SH-SY5Y (cell line): ENCODE data around the gene ZBP1.

ENCODE experiments used
- GATA2 ChIP-seq: IDR thresholded peaks from 2 replicates; pipeline ENCODE4 v1.6.1; 2011; ENCODE audit warnings: mild to moderate bottlenecking, low read depth, low read length
- GATA3 ChIP-seq: IDR thresholded peaks from 2 replicates; pipeline ENCODE4 v1.6.1; 2011; ENCODE audit warnings: low read depth, mild to moderate bottlenecking, low read length, moderate library complexity

The ZBP1 gene

DNA sequence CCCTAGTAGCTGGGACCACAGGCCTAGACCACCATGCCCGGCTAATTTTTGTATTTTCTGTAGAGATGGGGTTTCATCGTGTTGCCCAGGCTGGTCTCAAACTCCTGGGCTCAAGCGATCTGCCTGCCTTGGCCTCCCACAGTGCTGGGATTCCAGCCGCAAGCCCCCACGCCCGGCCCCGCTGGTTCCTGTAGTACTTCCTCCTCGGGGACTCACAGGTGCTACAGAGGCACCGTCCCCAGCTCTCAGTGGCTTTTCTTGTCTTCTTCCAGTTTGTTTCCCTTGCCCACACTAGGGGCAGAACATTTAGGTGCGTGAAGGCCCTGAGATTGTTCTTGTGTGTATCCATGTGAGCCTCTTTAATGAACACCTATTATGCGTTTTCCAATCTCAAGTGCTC lies 773 bp upstream of the ZBP1 start:
- no peak for TF ChIP-seq GATA2
- no peak for TF ChIP-seq GATA3

DNA sequence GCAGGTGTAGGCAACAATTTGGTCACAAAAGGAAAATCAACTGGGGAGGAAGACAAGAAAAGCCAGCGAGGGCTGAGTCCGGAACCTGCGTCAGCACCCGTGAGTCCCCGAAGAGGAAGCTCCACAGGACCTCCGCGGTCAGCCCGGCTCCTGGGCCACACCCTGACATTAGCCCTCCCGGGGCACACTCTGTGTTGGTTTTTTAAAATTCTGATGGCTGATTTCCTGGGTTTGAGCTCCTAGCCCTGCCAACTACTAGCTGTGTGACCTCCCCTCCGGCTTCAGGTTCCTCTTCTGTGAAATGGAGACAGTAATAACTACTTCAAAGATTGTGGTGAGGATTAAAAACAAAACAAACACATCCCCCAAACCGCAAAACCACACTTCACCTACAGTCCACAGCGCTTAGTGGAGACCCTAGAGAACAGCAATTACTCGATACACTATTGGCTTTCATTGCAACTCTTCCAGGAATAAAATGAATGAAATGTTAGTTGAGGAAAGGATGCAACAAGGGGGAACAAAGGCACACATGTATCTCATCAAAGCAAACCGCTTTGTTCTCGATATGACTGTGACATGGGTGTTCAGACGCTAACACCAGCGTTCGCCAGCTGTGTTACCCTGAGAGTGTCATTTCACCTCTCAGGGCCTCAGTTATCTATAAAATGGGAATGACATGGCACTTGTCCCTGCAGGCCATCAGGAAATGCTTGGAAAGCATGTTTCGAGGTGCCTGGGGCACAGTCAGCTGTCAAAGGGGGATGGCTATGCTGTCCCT lies 985 bp downstream of the ZBP1 start:
- no peak for TF ChIP-seq GATA2
- TF ChIP-seq GATA3: no peak

DNA sequence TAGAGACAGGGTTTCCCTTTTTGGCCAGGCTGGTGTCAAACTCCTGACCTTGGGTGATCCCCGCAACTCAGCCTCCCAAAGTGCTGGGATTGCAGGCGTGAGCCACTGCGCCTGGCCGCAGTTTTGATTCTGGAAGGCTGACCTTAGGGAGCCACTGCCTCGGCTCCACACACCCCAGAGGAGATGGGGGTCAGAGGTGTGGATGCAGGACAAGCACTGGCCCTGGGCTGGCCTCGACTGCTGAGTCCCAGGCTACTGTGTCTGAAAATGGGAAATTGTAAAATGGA lies 1.5 kb downstream of the ZBP1 start:
- no peak for TF ChIP-seq GATA3

DNA sequence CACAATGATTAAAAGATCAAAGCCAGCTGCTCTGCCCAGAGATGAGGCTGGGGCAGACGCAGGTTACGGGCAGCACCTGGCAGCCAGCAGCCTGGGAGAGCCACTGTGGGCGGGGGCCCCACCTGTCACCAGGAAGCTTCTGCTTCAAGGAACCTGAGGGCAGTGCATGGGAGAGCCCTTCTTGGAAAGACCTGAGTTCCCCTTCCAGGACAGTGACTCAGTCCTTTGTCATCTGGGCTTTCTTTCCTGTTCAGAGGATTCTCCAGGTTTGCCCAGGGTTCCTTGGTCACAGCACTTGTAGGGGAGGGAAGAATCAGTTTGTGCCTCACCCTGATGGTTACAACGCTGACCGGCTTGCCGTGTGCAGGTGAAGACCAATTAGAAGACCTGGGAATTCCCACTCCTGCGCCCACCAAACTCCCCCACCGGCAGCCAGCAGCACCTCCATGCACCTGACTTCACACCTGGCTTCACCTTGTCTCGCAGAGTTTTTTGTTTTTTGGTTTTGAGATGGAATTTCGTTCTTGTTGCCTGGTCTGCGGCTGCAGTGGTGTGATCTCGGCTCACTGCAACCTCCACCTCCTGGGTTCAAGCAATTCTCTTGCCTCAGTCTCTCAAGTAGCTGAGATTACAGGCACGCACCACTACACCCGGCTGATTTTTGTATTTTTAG lies 2.0 kb downstream of the ZBP1 start:
- TF ChIP-seq GATA2: no peak
- TF ChIP-seq GATA3: no peak

DNA sequence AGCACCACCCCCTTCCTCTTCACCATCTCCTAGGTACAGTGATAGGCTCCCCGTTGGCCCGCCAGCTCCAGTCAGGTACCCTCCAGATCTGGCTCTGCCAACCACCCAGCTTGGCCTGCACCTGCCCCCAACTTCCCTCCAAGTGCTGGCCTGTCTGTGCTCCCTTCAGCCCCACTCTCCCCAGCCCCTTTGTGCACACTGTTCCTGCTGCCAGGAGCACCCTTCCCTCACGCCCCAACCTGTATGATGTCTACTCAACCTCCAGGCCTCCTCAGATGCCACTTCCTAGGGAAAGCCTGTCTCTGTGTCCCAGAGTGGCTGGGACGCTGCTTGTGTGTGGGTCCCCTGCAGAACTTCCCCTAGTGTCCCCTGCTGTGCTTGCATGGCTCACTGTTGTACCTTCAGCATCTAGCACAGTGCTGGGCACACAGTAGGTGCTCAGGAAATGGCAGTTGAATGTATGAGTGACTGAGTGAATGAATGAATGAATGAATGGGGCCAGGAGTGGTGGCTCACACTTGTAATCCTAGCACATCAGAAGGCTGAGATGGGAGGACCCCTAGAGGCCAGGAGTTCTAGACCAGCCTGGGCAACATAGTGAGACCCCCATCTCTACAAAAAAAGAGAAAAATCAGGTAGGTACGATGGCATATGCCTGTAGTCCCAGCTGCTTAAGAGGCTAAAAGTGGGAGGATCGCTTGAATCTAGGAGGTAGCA lies 3.0 kb downstream of the ZBP1 start:
- no peak for TF ChIP-seq GATA3

DNA sequence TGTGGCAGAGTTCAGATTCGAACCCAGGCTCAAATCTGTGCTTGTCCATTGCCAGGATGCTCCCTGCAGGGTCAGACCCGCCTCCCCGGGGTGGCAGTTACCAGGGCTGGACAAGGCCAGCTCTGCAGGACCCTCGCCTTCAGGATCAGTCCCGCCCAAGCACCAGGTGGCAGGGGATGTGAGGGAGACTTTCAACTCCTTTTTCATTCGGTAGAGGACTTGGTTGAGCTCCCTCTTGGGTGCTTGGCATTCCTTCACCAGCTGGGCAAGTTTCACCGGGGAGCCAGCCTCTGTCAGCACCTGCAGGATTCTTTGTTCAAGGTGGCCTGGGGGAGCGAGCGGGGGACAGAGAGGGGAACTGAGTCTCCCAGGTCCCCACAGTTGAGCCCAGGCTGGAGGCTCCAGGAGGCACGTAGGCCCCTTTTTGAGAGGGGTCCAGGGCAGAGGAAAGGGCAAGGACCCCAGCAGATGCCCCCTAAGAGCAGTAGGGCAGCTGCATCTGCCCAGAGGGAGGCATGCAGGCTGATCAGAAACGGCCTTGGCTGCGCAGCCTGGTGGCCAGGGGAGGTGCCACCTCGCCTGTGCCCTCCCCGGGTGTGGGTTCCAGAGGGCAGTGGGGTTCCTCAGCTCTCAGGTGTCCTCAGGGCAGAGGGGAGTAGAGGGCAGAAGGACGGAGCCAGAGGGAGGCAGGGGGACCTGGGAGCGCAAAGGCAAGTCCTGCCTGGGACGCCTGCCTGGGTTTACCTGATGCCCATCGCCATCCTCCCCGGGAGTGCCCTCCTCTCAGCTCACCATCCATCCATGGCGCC lies 3.9 kb downstream of the ZBP1 start:
- TF ChIP-seq GATA2 (no peak), GATA3 (no peak)

DNA sequence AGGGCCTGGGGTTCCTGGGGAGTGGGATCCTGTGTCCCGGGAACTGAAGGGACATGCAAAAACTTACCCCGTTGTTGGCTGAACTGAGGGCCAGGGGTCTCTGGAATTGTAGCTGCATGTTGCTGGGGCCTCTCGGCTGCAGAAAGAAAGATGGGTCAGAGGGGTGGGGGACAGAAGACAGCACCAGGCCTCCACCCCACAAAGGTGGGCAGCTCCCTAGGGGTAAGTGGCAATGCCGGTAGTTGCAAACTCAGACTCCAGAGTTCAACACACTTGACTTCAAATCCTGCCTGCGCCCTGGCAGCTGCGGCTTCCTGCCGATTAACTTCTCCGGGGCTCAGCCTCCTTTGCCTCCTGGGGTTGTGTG lies 4.8 kb downstream of the ZBP1 start:
- no peak for TF ChIP-seq GATA2
- no peak for TF ChIP-seq GATA3

DNA sequence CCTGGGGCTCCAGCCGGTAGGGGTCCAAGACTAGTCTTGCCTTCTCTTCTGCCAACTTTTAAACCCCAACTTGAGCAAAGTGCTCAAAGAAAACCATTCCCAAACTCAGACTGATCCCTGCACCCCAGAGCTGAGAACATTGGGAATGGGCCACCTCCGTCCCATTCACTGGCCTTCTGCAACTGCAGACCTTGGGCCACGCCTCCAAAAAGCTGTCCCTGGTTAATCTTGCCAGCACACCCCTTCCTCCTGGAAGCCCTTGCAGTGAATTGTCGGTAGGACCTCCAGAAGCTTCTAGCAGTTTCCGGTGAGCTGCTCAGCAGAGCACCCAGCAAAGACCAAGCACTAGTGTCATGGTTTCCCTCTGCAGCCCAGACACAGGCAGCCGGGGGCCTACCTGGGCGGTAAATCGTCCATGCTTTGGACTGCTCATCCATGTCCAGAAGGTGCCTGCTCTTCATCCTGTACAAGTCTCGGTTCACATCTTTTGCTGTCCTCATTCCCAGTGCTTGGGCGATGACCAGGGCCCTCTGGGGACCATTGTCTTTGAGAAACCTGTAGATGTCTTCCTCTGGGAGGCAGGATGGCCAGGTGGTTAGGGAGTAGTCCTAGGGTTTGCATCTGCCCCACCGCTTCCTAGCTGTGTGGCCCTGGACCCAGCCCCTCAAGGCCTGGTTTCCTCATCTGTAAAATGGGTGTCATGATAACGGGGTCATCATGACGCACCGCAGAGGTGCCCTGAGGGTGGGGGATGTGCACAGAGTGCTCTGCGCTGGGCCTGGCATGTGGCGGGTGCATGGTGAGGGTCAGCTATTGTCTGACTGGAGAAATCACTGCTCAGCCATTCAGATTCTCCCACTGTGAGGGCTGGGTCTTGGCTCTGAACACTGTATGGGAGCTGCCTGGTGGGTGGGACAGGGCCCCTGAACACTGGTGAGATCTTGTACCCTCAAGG lies 5.5 kb downstream of the ZBP1 start:
- TF ChIP-seq GATA2 (no peak), GATA3 (no peak)

DNA sequence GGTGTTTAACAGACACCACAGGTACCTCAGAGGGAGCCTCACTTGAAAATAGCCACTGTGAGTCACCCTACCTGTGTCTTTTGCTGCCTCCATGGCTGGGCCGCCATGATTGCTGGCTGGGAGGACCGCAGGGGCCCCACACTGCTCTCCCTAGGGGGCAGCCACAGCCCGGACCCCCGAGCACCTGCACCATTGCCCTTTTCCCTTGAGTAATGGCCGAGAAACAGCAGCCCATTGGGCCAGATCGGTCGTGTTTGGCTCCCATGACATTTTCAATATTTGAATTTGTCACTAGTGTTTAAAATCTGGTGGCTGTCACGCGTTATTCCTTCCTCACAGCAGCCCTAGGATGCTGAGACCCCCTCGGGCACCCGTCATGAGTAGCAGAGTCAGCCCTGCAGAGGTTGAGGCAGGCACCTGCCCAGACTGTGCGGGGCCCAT lies 6.7 kb downstream of the ZBP1 start:
- TF ChIP-seq GATA3 (no peak), GATA2 (no peak)

DNA sequence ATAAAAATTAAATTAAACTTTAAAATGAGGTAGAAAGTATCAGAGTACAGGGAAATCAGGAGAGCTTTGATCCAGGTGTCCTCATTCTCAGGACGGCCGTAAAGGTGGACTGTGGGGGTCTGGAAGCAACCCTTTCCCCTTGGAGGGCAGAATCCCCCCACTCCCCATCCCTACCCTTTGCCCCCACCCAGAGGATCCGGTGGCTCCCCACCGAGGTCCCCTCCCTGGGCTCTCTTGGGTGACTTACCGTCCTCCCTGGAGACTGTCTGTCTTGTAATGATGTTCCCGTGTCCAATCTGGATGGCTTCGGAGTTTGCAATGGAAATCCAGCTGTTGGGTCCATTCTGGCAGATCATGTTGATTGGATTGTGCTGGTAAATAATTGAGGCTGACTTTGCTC lies 7.3 kb downstream of the ZBP1 start:
- TF ChIP-seq GATA3 (no peak), GATA2 (no peak)

DNA sequence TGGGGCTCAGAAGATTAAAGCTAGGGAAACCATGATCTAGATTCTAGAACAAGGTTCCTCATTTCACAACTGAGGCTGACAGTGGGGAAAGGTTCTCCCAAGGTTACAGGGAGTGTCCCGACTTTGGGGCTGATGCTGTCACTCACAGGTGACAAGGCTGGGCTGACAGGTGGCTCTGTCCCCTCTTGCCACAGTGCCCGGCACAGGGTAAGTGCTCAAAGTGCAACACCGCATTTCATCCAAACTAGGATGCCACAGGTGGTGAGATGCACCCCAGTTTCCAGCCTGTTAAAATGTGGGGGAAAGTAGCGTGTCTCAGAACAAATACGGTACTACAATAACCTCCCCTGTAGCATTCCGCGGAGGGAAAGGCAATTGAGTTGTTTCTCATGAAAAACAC lies 7.8 kb downstream of the ZBP1 start:
- no peak for TF ChIP-seq GATA3

DNA sequence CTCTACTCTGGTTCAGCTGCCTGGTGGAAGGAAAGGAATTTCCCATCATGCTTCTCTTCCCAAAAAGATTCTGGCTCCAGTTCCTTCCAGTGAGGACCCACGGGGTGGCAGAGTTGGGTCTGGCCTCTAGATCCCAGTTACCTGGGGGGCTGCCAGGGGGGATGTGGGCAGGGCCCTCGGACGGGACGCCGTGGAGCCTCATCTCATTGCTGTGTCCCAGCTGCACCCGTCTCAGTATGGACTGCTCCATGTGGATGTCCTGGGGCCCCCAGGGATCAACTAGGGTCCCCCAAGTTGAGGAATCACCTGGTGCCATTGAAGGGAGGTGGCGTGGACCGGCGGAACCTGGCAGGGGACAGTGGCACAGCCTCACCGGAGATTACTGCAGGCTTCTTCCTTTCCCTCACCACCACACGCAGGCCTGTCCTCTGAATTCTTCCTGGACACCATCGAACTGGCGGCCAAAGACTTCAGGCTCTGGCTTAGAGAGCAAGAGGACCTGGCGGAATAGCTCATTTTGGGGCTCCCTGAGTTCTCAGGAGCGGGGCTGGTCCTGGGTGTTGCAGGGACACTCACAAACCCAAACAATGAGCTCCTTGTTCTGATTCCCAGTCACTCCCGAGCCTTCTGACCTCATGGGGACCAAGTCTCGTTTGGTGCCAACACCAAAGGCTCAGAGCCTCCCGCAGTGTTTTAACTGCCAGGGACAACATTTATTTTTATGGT lies 8.5 kb downstream of the ZBP1 start:
- no peak for TF ChIP-seq GATA2
- no peak for TF ChIP-seq GATA3

DNA sequence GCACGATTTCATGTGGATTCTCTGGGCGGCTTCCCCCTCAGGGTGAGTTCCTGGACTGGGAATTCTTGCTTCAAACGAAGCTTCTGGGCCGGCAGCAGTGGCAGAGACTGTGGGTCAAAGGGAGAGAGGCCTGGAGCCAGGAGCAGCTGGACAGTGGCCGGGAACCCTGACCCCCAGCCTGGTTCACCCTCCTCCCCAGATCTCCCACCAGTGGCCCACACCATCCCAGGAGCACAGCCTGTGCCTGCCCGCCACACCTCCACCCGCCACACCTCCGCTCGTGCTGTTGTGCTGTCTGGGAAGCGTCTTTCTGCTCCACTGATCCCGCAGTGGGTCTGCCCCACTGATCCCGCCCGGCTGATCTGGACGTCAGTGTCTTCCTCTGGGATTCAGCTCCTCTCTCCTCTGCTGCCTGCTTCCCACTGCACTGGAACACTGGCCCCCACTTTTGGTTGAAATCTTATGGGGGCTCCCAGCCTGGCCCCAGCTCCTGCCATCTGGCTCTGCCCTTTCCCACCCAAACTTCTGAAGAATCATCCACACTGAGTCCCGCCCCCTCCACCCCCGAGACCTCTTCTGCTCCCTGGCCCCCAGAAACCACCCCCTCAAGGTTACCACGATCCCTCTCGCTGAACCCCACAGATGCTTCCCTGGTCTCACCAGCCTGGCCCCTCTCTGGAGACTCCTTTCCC lies 9.8 kb downstream of the ZBP1 start:
- TF ChIP-seq GATA3 (no peak), GATA2 (no peak)
